HepG2 (cell line): ENCODE data around the gene IQCF5. TPM values are rescaled to one million over a fixed set of nuclear protein-coding genes. Genes with fewer than 3 reads are reported as not detected.

Experiments
- ATAC-seq: fragments of 200-7000 bp; cut with Tn5 transposase; 3 replicates; pipeline ENCODE4 v1.9.1; 2020; ENCODE audit warnings: mild to moderate bottlenecking, moderate library complexity
- Bru-seq: library from RNA; stranded (reverse); fragments of 400-500 nt; gene quantifications from one replicate; lab custom pipeline; 2021; lab: Mats Ljungman, UMichigan
- BruChase-seq, 2 experiments: library from RNA; stranded (reverse); fragments of 400-500 nt; gene quantifications; one replicate each; lab custom pipeline; 2021; lab: Mats Ljungman, UMichigan
- BruUV-seq: library from RNA; stranded (reverse); fragments of 400-500 nt; replicated peaks from 2 replicates; lab custom pipeline; 2021; lab: Mats Ljungman, UMichigan
- CTCF ChIA-PET: fragments of 300-600 bp; formaldehyde crosslinking; extraction: SDS; loops from one replicate; lab custom pipeline; 2021; ENCODE audit warnings: low total read pairs, inconsistent platforms, low intra/inter-chr PET ratio; lab: Yijun Ruan, JAX
- POLR2A ChIA-PET: fragments of 350-600 bp; sonication (Branson Sonifier 250); formaldehyde crosslinking; loops from one replicate; lab custom pipeline; 2020; ENCODE audit warnings: antibody characterized with exemption, inconsistent platforms; lab: Yijun Ruan, JAX
- DNase-seq: peaks from one replicate; pipeline ENCODE4 v3.0.0-alpha.2; 2015; ENCODE audit warnings: low spot score
- FAIRE-seq: peaks from 3 replicates; lab custom pipeline; 2011; peaks lifted over from hg19 to GRCh38; lab: Jason Lieb, UNC
- H2AFZ ChIP-seq: one replicate; pipeline ENCODE4 v1.6.1; 2011; ENCODE audit warnings: low read length, inconsistent platforms
- H3K27ac ChIP-seq: fragments of 300-600 bp; 3 replicates; pipeline ENCODE4 v1.8.0; 2011; ENCODE audit warnings: mixed run types, mild to moderate bottlenecking, mixed read lengths, low read length, inconsistent platforms; ENCODE audit not compliant: insufficient read depth; ENCODE audit errors: extremely low read length
- H3K27me3 ChIP-seq, 2 experiments: fragments of 200-600 bp in 1 of 2; 2 replicates in 1 of 2; 3 replicates in 1 of 2; pipeline versions ENCODE4 v1.6.0 to v1.8.0; 2011; ENCODE audit warnings: low read length in 2 of 2, mild to moderate bottlenecking in 2 of 2, moderate library complexity in 2 of 2, inconsistent platforms in 1 of 2; ENCODE audit not compliant: insufficient read depth in 2 of 2, control insufficient read depth in 1 of 2
- H3K36me3 ChIP-seq, 2 experiments: fragments of 200-600 bp in 1 of 2; replicated peaks in 1 of 2; 2 replicates in 1 of 2; 3 replicates in 1 of 2; pipeline versions ENCODE4 v1.5.1 to v1.8.0; 2011; ENCODE audit warnings: low read length in 2 of 2, inconsistent platforms in 1 of 2; ENCODE audit not compliant: insufficient read depth in 2 of 2, control insufficient read depth in 1 of 2
- H3K4me1 ChIP-seq: 2 replicates; pipeline ENCODE4 v1.5.1; 2012; ENCODE audit warnings: low read length, inconsistent platforms; ENCODE audit not compliant: insufficient read depth
- H3K4me2 ChIP-seq: 2 replicates; pipeline ENCODE4 v1.6.0; 2011; ENCODE audit warnings: low read depth, low read length, inconsistent platforms
- H3K4me3 ChIP-seq, 3 experiments: fragments of 200-600 bp in 1 of 3; sonication (generic), shearing (Covaris generic) in 1 of 3; replicated peaks in 1 of 3; 2 replicates each; pipeline ENCODE4 v1.5.1; 2011 to 2016; ENCODE audit warnings: low read length in 3 of 3, inconsistent platforms in 2 of 3, low read depth in 2 of 3, mild to moderate bottlenecking in 2 of 3, control low read depth in 1 of 3, mixed read lengths in 1 of 3; ENCODE audit not compliant: insufficient read depth in 1 of 3
- H3K79me2 ChIP-seq: one replicate; pipeline ENCODE4 v1.6.1; 2011; ENCODE audit warnings: low read length, inconsistent platforms; ENCODE audit not compliant: insufficient read depth
- H3K9ac ChIP-seq: 2 replicates; pipeline ENCODE4 v1.6.0; 2011; ENCODE audit warnings: mild to moderate bottlenecking, low read depth, low read length, inconsistent platforms; ENCODE audit not compliant: insufficient read depth
- H3K9me3 ChIP-seq: 2 replicates; pipeline ENCODE4 v1.5.1; 2012; ENCODE audit warnings: mild to moderate bottlenecking, low read length
- H4K20me1 ChIP-seq: 2 replicates; pipeline ENCODE4 v1.6.0; 2011; ENCODE audit warnings: inconsistent platforms, mild to moderate bottlenecking, low read length, moderate library complexity; ENCODE audit not compliant: insufficient read depth
- FLYWCH1 ChIP-seq: sonication (generic); formaldehyde crosslinking; IDR thresholded peaks from 2 replicates; pipeline ENCODE4 v1.8.1; 2023; ENCODE audit warnings: mild to moderate bottlenecking, missing genetic modification reagents
- HOXA3 ChIP-seq: sonication (generic); formaldehyde crosslinking; IDR thresholded peaks from 2 replicates; pipeline ENCODE4 v1.5.0; 2020; ENCODE audit warnings: missing genetic modification reagents
- NPAS2 ChIP-seq: sonication (generic); formaldehyde crosslinking; IDR thresholded peaks from 2 replicates; pipeline ENCODE4 v1.8.0; 2022; ENCODE audit warnings: mild to moderate bottlenecking, missing genetic modification reagents, borderline replicate concordance
- NRL ChIP-seq: sonication (generic); formaldehyde crosslinking; IDR thresholded peaks from 2 replicates; pipeline ENCODE4 v1.5.0; 2020; ENCODE audit warnings: missing genetic modification reagents, mild to moderate bottlenecking, moderate library complexity, borderline replicate concordance
- PHB2 ChIP-seq: fragments of 450-650 bp; IDR thresholded peaks from 2 replicates; pipeline ENCODE4 v1.6.1; 2018; ENCODE audit not compliant: partially characterized antibody
- WIZ ChIP-seq: sonication (generic); formaldehyde crosslinking; IDR thresholded peaks from 2 replicates; pipeline ENCODE4 v1.5.1; 2020; ENCODE audit warnings: mild to moderate bottlenecking, missing genetic modification reagents
- ZMAT3 ChIP-seq: sonication (generic); formaldehyde crosslinking; conservative IDR thresholded peaks from 2 replicates; pipeline ENCODE4 v1.7.0; 2021; ENCODE audit warnings: missing genetic modification reagents
- ZNF263 ChIP-seq: sonication (generic); formaldehyde crosslinking; IDR thresholded peaks from 2 replicates; pipeline ENCODE4 v1.4.0; 2020; ENCODE audit warnings: missing genetic modification reagents
- ZNF354B ChIP-seq: sonication (generic); formaldehyde crosslinking; IDR thresholded peaks from 2 replicates; pipeline ENCODE4 v1.8.0; 2022; ENCODE audit warnings: mild to moderate bottlenecking, missing genetic modification reagents
- ZNF530 ChIP-seq: sonication (generic); formaldehyde crosslinking; IDR thresholded peaks from 2 replicates; pipeline ENCODE4 v1.5.0; 2020; ENCODE audit warnings: low read depth, mild to moderate bottlenecking, missing genetic modification reagents
- ZNF556 ChIP-seq: sonication (generic); formaldehyde crosslinking; IDR thresholded peaks from 2 replicates; pipeline ENCODE4 v1.4.0; 2020; ENCODE audit warnings: mild to moderate bottlenecking, missing genetic modification reagents, borderline replicate concordance
- ZSCAN25 ChIP-seq: sonication (generic); formaldehyde crosslinking; IDR thresholded peaks from 2 replicates; pipeline ENCODE4 v1.8.0; 2022; ENCODE audit warnings: mild to moderate bottlenecking, missing genetic modification reagents
- WGBS: methylation state at CpG from one replicate; pipeline ENCODE4 v1.1.6; 2017; ENCODE audit warnings: low lambda C conversion rate; 5-methylcytosine and 5-hydroxymethylcytosine counted together
- in situ Hi-C: cut with HindIII; loops from 2 replicates; pipeline ENCODE4 v1.10.0; 2017; ENCODE audit warnings: low pct_unique_long_range_greater_than_20kb; ENCODE audit not compliant: extremely low pct_ligation_motif_present
- intact Hi-C: fragments of 100-400 bp; cut with micrococcal nuclease; formaldehyde crosslinking; loops from one replicate; pipeline ENCODE4 v1.10.0; 2022; ENCODE audit not compliant: unreplicated experiment
- long read RNA-seq, 2 experiments: library from RNA in 1 of 2; library from polyadenylated mRNA in 1 of 2; stranded (forward) in 1 of 2; unstranded in 1 of 2; transcript quantifications; one replicate each; pipeline ENCODE4 v2.0.0, GENCODE V29; 2019 to 2022
- polyA minus RNA-seq, 3 experiments: library from RNA; depleted of rRNA, polyadenylated mRNA; stranded (reverse); fragments of >200 nt; gene quantifications; 2 replicates each; pipeline ENCODE4 v1.2.3, GENCODE V29; 2011; ENCODE audit warnings: low replicate concordance in 1 of 3
- polyA plus RNA-seq, 8 experiments: library from polyadenylated mRNA; depleted of rRNA in 3 of 8; stranded (reverse) in 7 of 8; unstranded in 1 of 8; fragments of >200 nt; fragmentation: Illumina TruSeq in 4 of 8; extraction: Trizol in 4 of 8; gene quantifications; 2 replicates each; pipeline versions ENCODE4 v1.2.1 to v1.2.3, GENCODE V29; 2011 to 2016; ENCODE audit warnings: low read depth in 4 of 8, missing spikeins in 1 of 8, mixed read lengths in 1 of 8; ENCODE audit not compliant: insufficient read depth in 1 of 8
- total RNA-seq, 5 experiments: library from RNA; depleted of rRNA; stranded (reverse); fragments of >200 nt; fragmentation: Illumina TruSeq; extraction: Trizol; gene quantifications; 2 replicates each; pipeline ENCODE4 v1.2.3, GENCODE V29; 2016; ENCODE audit warnings: low read depth in 1 of 5
- TF ChIP-seq, protein P1 (sequence below): sonication (generic); formaldehyde crosslinking; IDR thresholded peaks from 2 replicates; pipeline ENCODE4 v1.5.0; 2020; ENCODE audit warnings: mild to moderate bottlenecking, missing genetic modification reagents
- TF ChIP-seq, protein P2 (sequence below): sonication (generic); formaldehyde crosslinking; IDR thresholded peaks from 2 replicates; pipeline ENCODE4 v1.8.1; 2023; ENCODE audit warnings: mild to moderate bottlenecking, inconsistent platforms, moderate library complexity, missing genetic modification reagents, borderline replicate concordance
- TF ChIP-seq, protein P3 (sequence below): sonication (generic); formaldehyde crosslinking; IDR thresholded peaks from 2 replicates; pipeline ENCODE4 v1.4.0; 2020; ENCODE audit warnings: missing genetic modification reagents

IQCF5 gene
- total RNA-seq (2016; rRNA removed; fragmentation: Illumina TruSeq; extraction: Trizol) (not detected in 2 replicates), polyA plus RNA-seq (2011; rRNA removed) (not detected in 2 replicates), polyA minus RNA-seq (2011; rRNA and poly(A)+ RNA removed; ENCODE audit: low replicate concordance) (not detected in 2 replicates), Bru-seq, nascent RNA (not detected), BruChase-seq, experiment 1, labeled RNA remaining after a 6-hour chase (not detected), BruChase-seq, experiment 2, labeled RNA remaining after a 2-hour chase (percentile 19 among the genes with signal in this experiment)
- not detected in 2 replicates for total RNA-seq (2016; cell fraction: cytosol; rRNA removed; fragmentation: Illumina TruSeq; extraction: Trizol; ENCODE audit: low read depth)
- total RNA-seq (2016; cell fraction: insoluble cytoplasmic fraction; rRNA removed; fragmentation: Illumina TruSeq; extraction: Trizol), result not detected in 2 replicates
- not detected in 2 replicates for total RNA-seq (2016; cell fraction: membrane; rRNA removed; fragmentation: Illumina TruSeq; extraction: Trizol)
- total RNA-seq (2016; cell fraction: nucleus; rRNA removed; fragmentation: Illumina TruSeq; extraction: Trizol), result not detected in 2 replicates
- not detected in 2 replicates for polyA plus RNA-seq (2011; cell fraction: cytosol; rRNA removed)
- not detected in 2 replicates for polyA plus RNA-seq (2011; cell fraction: nucleus; rRNA removed)
- not detected in 2 replicates for polyA plus RNA-seq (2012)
- not detected in 2 replicates for polyA plus RNA-seq (2016; cell fraction: cytosol; fragmentation: Illumina TruSeq; extraction: Trizol; ENCODE audit: low read depth)
- not detected in 2 replicates for polyA plus RNA-seq (2016; cell fraction: insoluble cytoplasmic fraction; fragmentation: Illumina TruSeq; extraction: Trizol; ENCODE audit: low read depth)
- polyA plus RNA-seq (2016; cell fraction: membrane; fragmentation: Illumina TruSeq; extraction: Trizol; ENCODE audit: low read depth), result not detected in 2 replicates
- polyA plus RNA-seq (2016; cell fraction: nucleus; fragmentation: Illumina TruSeq; extraction: Trizol; ENCODE audit: insufficient read depth, low read depth), result not detected in 2 replicates
- not detected in 2 replicates for polyA minus RNA-seq (2011; cell fraction: cytosol; rRNA and poly(A)+ RNA removed)
- not detected in 2 replicates for polyA minus RNA-seq (2011; cell fraction: nucleus; rRNA and poly(A)+ RNA removed)
- long read RNA-seq, experiment 1, result 0 reads
- long read RNA-seq, experiment 2, result 0 reads

DNA sequence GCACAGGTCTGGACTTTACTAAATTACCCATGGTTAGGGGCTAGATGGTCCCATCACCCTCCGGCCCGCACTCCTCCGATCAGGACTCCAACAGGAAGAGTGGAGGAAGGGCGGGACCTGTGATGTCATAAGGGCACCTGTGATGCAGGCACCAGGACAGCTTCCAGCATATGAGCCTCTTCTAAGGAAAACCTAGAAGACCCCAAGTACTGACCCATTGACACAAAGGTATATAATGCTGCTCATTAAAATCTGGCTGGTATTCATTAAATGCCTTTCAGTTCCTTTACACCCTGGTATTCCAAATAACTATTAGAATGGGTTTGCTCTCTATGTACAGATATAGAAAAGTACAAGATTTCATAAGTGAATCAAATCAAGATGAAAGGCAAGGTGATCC, at the start of gene IQCF5:
TSS of gene IQCF5 (minus strand) at position 101 of the 400 bp plus-strand sequence. CDS start at position 31, 70 bp downstream.
- Histone ChIP-seq H4K20me1 (no peaks in the 10 kb centered on the region), H3K27me3 (peaks cover 1 to 26% of the 10 kb centered on the region in 2 experiments; a peak in 2 of 5 replicates), H3K4me3 (no peak within 1 kb of the TSS), H3K9me3 (no peaks in the 10 kb centered on the region), H3K4me2 (no peak within 1 kb of the TSS), H2AFZ (no peak within 1 kb of the TSS), H3K4me1 (no peaks in the 10 kb centered on the region), H3K27ac (no peak within 1 kb of the TSS), H3K79me2 (no peaks in the 10 kb centered on the region), H3K36me3 (no peaks in the 10 kb centered on the region), H3K9ac (no peak within 1 kb of the TSS)
- ChIA-PET CTCF (no interaction called here), POLR2A (no interaction called here)
- FAIRE-seq (no peak), DNase-seq (no peak), ATAC-seq (no peak)
- 0% methylated on average over 4 of the region's 4 CpGs for WGBS
- intact Hi-C loops (no loop called here), in situ Hi-C loops (no loop called here)
- BruUV-seq, result no TSS peak
- TF ChIP-seq ZNF556 (CRISPR knock-in tag), result no peak
- TF ChIP-seq FLYWCH1 (CRISPR knock-in tag), result no peak
- TF ChIP-seq, protein P1, sequence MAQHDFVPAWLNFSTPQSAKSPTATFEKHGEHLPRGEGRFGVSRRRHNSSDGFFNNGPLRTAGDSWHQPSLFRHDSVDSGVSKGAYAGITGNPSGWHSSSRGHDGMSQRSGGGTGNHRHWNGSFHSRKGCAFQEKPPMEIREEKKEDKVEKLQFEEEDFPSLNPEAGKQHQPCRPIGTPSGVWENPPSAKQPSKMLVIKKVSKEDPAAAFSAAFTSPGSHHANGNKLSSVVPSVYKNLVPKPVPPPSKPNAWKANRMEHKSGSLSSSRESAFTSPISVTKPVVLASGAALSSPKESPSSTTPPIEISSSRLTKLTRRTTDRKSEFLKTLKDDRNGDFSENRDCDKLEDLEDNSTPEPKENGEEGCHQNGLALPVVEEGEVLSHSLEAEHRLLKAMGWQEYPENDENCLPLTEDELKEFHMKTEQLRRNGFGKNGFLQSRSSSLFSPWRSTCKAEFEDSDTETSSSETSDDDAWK (CRISPR knock-in tag), result no peak
- TF ChIP-seq ZNF530 (CRISPR knock-in tag), result no peak
- TF ChIP-seq NRL (CRISPR knock-in tag), result no peak
- no peak for TF ChIP-seq ZNF354B (CRISPR knock-in tag)
- TF ChIP-seq ZNF263 (CRISPR knock-in tag), result no peak
- TF ChIP-seq, protein P2, sequence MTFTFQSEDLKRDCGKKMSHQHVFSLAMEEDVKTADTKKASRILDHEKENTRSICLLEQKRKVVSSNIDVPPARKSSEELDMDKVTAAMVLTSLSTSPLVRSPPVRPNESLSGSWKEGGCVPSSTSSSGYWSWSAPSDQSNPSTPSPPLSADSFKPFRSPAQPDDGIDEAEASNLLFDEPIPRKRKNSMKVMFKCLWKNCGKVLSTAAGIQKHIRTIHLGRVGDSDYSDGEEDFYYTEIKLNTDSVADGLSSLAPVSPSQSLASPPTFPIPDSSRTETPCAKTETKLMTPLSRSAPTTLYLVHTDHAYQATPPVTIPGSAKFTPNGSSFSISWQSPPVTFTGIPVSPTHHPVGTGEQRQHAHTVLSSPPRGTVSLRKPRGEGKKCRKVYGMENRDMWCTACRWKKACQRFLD, result no peak
- TF ChIP-seq, protein P3, sequence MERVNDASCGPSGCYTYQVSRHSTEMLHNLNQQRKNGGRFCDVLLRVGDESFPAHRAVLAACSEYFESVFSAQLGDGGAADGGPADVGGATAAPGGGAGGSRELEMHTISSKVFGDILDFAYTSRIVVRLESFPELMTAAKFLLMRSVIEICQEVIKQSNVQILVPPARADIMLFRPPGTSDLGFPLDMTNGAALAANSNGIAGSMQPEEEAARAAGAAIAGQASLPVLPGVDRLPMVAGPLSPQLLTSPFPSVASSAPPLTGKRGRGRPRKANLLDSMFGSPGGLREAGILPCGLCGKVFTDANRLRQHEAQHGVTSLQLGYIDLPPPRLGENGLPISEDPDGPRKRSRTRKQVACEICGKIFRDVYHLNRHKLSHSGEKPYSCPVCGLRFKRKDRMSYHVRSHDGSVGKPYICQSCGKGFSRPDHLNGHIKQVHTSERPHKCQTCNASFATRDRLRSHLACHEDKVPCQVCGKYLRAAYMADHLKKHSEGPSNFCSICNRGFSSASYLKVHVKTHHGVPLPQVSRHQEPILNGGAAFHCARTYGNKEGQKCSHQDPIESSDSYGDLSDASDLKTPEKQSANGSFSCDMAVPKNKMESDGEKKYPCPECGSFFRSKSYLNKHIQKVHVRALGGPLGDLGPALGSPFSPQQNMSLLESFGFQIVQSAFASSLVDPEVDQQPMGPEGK (CRISPR knock-in tag), result no peak
- no peak for TF ChIP-seq PHB2
- no peak for TF ChIP-seq ZMAT3 (CRISPR knock-in tag)
- no peak for TF ChIP-seq HOXA3 (CRISPR knock-in tag)
- no peak for TF ChIP-seq ZSCAN25 (CRISPR knock-in tag)
- no peak for TF ChIP-seq WIZ (CRISPR knock-in tag)
- TF ChIP-seq NPAS2 (CRISPR knock-in tag), result no peak
